KMS-11 (cell line): ENCODE data around the gene SHANK2.

Experiments
- H2AFZ ChIP-seq: fragments of 200-600 bp; sonication (generic); 2 replicates; pipeline ENCODE4 v1.6.1; 2016; ENCODE audit warnings: antibody characterized with exemption, mixed run types, low read depth
- H3K27ac ChIP-seq: fragments of 200-600 bp; sonication (generic); 2 replicates; pipeline ENCODE4 v1.6.1; 2016; ENCODE audit warnings: mild to moderate bottlenecking, mixed run types
- H3K27me3 ChIP-seq: fragments of 200-600 bp; sonication (generic); 2 replicates; pipeline ENCODE4 v1.6.1; 2017; ENCODE audit warnings: mild to moderate bottlenecking, low read depth, mixed run types, moderate library complexity; ENCODE audit not compliant: insufficient read depth
- H3K36me3 ChIP-seq: fragments of 200-600 bp; sonication (generic); 2 replicates; pipeline ENCODE4 v1.6.1; 2017; ENCODE audit warnings: mild to moderate bottlenecking, mixed run types; ENCODE audit not compliant: insufficient read depth
- H3K4me1 ChIP-seq: fragments of 200-600 bp; sonication (generic); 2 replicates; pipeline ENCODE4 v1.6.1; 2016; ENCODE audit warnings: mild to moderate bottlenecking, low read depth, mixed run types; ENCODE audit not compliant: poor library complexity, severe bottlenecking
- H3K4me2 ChIP-seq: fragments of 200-600 bp; sonication (generic); 2 replicates; pipeline ENCODE4 v1.7.0; 2016; ENCODE audit warnings: mild to moderate bottlenecking, mixed run types
- H3K4me3 ChIP-seq: fragments of 200-600 bp; sonication (generic); IDR thresholded peaks from 2 replicates; pipeline ENCODE4 v1.6.1; 2017; ENCODE audit warnings: low read depth, low read length, mixed read lengths; ENCODE audit not compliant: insufficient read depth
- H3K79me2 ChIP-seq: fragments of 200-600 bp; sonication (generic); 2 replicates; pipeline ENCODE4 v1.6.1; 2016; ENCODE audit warnings: low read depth, mixed run types; ENCODE audit not compliant: insufficient read depth
- H3K9ac ChIP-seq: fragments of 200-600 bp; sonication (generic); 2 replicates; pipeline ENCODE4 v1.6.1; 2016; ENCODE audit warnings: mild to moderate bottlenecking, mixed run types
- H4K20me1 ChIP-seq: fragments of 200-600 bp; sonication (generic); 2 replicates; pipeline ENCODE4 v1.6.1; 2016; ENCODE audit warnings: mild to moderate bottlenecking, mixed run types; ENCODE audit not compliant: insufficient read depth
- CTCF ChIP-seq: fragments of 200-600 bp; sonication (generic); conservative IDR thresholded peaks from 2 replicates; pipeline ENCODE4 v1.6.1; 2017; ENCODE audit warnings: low read depth, mild to moderate bottlenecking, antibody characterized with exemption, low read length, moderate library complexity, mixed read lengths

SHANK2 gene

DNA sequence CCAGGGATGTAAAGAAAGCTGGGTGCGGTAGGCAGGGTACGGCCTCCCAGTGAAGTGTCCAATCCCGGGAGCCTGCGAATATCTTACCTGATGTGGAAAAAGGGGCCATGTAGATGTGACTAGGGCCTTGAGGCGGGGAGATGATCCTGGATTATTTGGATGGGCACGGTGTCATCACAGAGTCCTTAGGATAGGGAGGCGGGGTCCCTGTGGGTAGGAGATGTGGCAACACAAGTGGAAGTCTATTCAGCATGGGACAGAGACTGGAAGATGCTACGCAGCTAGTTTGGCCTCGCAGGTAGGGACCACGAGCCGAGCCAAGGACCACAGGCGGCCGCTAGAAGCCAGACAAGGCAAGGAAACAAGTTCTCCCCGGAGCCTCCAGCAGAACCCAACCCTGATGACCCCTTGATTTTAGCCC lies 46.4 kb upstream of the SHANK2 start:
- Histone ChIP-seq H3K9ac (no peak overlapping the region), H3K36me3 (no peaks in the 10 kb centered on the region), H3K27me3 (peaks cover 6% of the 10 kb centered on the region; the same call in 1 of the 2 replicates), H3K79me2 (no peaks in the 10 kb centered on the region), H2AFZ (no peak overlapping the region), H3K4me2 (no peak overlapping the region), H3K4me1 (no peaks in the 10 kb centered on the region), H3K27ac (no peak overlapping the region), H4K20me1 (no peaks in the 10 kb centered on the region), H3K4me3 (no peak overlapping the region)
- no peak for TF ChIP-seq CTCF

GRCh38 chr11:71298016-71298550 lies 45.7 kb upstream of the SHANK2 start:
- no peak overlapping the region for H2AFZ ChIP-seq
- H3K4me3 ChIP-seq: no peak overlapping the region
- H3K4me1 ChIP-seq: no peaks in the 10 kb centered on the region
- H3K9ac ChIP-seq: no peak overlapping the region
- no peaks in the 10 kb centered on the region for H3K79me2 ChIP-seq
- no peaks in the 10 kb centered on the region for H4K20me1 ChIP-seq
- H3K36me3 ChIP-seq: no peaks in the 10 kb centered on the region
- no peak overlapping the region for H3K27ac ChIP-seq
- no peak overlapping the region for H3K4me2 ChIP-seq
- no peak for TF ChIP-seq CTCF
- H3K27me3 ChIP-seq: peaks cover 6% of the 10 kb centered on the region; the same call in 1 of the 2 replicates

DNA sequence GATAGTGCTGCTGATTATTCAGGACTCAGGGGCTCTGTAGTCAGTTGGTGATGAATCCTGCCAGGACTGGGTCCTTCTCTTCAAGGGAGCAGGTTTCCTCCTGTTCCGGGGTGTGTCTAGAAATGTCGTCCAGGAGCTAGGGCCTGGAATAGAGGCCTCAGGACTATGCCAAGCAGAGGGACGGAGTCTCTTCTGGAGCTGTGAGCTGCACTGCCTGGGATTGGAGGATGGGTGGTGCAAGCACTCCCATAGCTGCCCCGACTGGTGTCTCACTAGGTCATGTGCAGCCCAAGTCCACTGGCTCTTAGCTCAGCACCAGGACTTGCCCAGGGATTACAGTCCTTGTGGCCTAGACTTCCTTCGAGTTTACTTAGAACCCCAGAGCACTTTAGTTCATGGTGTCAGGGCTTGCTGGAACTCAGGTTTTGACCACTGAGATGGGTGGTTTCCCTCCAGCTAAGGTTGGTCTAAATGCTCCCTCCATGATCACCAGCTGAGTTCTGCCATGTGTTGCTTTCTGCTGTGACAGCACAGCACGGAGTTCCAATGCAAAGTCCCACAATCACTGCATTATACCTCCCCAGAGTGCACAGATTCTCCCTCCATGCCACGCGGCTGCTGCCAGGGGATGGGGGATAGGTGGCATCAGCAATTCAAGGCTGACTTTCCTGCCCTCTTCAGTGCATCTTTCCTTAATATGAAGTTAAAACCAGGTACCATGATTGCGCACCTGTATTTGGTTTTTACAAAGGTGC lies 42.6 kb upstream of the SHANK2 start:
- no peak overlapping the region for H3K4me2 ChIP-seq
- TF ChIP-seq CTCF: no peak
- H3K36me3 ChIP-seq: no peaks in the 10 kb centered on the region
- H3K4me1 ChIP-seq: no peaks in the 10 kb centered on the region
- peaks cover 1% of the 10 kb centered on the region; the same call in 1 of the 2 replicates for H3K27me3 ChIP-seq
- no peak overlapping the region for H2AFZ ChIP-seq
- no peak overlapping the region for H3K27ac ChIP-seq
- H3K79me2 ChIP-seq: no peaks in the 10 kb centered on the region
- no peaks in the 10 kb centered on the region for H4K20me1 ChIP-seq
- no peak overlapping the region for H3K4me3 ChIP-seq
- no peak overlapping the region for H3K9ac ChIP-seq

- H3K4me3 ChIP-seq: no peak overlapping the region
- H3K9ac ChIP-seq: no peak overlapping the region
- H3K79me2 ChIP-seq: no peaks in the 10 kb centered on the region
- no peak overlapping the region for H3K4me2 ChIP-seq
- no peak overlapping the region for H2AFZ ChIP-seq
- TF ChIP-seq CTCF: no peak
- no peaks in the 10 kb centered on the region for H4K20me1 ChIP-seq
- no peaks in the 10 kb centered on the region for H3K4me1 ChIP-seq
- no peaks in the 10 kb centered on the region; the same call in 1 of the 2 replicates for H3K27me3 ChIP-seq
- no peaks in the 10 kb centered on the region for H3K36me3 ChIP-seq
- no peak overlapping the region for H3K27ac ChIP-seq
These were observed 41.8 kb upstream of the SHANK2 start for GRCh38 chr11:71293961-71294782.
